Fibroblast of skin of left biceps (primary cell): ENCODE results near the gene PALM.
"Not testable (repeated sequence)": the region's sequence is repeated elsewhere in the genome, so short reads cannot be mapped to it uniquely, and the experiment has no call there.

Source experiments
- DNase-seq, 2 experiments: peaks; one replicate each; pipeline ENCODE4 v3.0.0-alpha.2; 2013; ENCODE audit warnings: low read depth in 2 of 2

Gene PALM

DNA sequence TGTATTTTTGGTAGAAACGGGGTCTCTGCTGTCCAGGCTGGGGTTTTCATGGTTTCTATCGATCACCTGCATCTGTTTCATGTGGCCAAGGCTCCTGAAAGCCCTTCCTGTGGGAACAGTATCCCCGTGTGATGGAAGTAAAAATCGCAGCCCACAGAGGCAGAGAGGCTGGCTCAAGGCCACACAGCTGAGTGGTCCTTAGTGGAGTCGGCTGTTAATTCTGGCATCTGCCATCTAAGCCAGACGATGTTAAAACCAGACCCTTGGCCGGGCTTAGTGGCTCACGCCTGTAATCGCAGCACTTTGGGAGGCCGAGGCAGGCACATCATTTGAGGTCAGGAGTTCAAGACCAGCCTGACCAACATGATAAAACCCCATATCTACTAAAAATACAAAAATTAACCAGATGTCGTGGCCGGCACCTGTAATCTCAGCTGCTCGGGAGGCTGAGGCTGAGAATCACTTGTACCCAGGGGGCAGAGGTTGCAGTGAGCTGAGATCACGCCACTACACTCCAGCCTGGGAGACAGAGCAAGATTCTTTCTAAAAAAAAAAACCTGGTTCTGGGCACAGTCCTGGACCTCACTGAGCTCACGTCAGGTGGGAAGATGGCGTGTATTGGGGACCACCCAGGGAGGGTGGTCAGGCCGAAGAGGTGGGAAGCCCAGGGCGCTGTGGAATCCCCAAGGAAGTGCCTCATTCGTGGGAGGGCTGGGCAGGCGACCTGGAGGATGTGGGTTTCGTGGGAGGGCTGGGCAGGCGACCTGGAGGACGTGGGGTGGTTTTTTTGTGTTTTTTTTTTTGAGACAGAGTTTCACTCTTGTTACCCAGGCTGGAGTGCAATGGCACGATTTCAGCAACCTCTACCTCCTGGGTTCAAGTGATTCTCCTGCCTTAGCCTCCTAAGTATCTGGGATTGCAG is 23.7 kb downstream of the PALM start:
- DNase-seq, result no peak

DNA sequence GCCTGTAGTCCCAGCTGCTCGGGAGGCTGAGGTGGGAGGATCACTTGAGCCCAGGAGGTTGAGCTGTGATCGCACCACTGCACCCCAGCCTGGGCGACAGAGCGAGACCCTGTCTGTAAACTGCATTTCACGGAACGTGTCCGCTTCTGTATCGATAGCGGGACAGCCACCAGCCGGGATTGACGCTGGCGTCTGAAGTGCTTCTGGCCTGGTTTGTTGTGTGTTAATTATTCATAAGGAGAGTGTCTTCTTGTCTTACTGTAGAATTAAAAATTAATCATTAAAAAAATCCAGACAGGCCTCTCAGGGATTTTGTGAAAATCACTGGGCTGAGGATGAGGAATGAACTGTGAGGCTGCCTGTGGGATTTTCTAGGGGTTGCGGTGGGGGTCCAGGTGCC is 26.0 kb downstream of the PALM start:
- DNase-seq, result no peak

- DNase-seq, result no peak
Observed at GRCh38 chr19:736125-736524, 27.4 kb downstream of the PALM start.

DNA sequence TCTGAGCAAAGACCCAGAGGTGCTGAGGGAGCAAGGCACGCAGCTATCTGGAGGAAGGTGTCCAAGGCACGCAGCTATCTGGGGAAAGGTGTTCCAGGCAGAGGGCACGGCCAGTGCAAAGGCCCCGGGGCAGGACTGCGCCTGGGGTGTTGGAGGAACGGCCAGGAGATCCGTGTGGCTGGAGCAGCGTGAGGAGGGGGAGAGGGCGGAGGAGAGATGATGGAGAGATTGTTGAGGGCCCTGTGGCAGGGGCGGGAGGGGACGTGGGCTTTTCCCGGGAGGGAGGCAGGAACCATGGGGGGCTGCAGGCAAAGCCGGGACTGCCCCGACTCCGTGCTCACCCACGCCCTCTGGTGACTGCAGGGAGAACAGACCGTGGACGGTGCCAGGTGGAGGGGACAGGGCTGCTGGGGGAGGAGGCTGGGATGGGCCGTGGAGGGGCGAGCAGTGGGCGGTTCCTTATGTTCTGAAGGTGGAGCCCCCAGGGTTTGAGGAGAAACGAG is 28.9 kb downstream of the PALM start:
- no peak for DNase-seq

GRCh38 chr19:738509-739128 is 29.9 kb downstream of the PALM start:
- no peak for DNase-seq

DNA sequence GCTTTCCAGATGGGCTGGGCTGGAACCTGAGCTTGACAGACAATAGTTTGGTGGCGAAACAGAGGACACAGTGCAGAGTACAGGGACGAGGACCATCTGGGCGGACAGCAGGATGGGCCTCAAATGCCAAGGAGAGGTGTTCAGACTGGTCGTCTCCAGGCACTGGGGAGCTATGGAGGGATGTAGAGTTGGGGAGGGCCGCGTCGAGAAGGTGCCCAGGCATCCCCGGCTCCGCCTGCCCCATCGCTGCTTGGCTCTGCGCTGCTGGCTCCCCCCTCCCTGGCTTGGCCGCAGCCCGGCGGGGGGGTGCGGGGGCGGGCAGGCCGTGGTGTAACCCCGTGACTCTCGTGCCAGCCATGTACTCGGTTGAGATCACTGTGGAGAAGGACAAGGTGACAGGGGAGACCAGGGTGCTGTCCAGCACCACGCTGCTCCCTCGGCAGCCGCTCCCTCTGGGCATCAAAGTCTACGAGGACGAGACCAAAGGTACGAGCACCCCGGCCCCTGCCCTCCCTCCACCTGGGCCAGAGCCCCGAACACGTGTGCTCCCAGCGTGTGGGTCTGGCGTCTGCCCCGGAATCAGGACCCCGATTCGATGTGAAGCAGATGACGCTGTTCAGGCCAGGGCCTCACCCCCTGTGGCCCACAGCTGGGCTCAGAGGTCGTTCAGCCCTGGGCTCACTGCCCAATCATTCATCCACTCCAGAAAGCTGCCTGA is 31.4 kb downstream of the PALM start:
- no peak for DNase-seq

DNA sequence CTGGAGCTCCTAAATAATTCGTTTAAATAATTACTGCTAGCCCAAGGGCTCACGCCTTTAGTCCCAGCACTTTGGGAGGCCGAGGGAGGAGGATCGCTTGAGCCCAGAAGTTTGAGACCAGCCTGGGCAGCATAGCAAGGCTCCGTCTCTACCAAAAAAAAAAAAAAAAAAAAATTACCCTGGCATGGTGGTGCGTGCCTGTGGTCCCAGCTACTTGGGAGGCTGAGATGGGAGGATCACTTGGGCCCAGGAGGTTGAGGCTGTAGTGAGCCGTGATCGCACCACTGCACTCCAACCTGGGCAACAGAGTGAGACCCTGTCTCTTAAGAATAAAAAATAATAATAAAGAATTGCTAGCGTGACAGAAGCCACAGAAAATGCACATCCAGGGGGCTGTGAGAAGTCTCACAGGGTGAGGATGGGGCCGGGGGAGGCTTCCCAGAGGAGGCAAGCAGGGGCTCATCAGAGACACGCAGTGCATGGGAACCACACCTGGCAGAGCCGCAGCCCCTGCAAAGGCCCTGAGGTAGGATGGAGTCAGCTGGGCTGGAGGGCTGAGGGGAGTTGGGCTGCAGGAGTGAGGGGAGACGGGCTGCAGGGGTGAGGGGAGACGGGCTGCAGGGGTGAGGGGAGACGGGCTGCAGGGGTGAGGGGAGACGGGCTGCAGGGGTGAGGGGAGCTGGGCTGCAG is 32.2 kb downstream of the PALM start:
- not testable (repeated sequence) for DNase-seq

- no peak for DNase-seq
Observed at GRCh38 chr19:741506-742131, 32.9 kb downstream of the PALM start.

DNA sequence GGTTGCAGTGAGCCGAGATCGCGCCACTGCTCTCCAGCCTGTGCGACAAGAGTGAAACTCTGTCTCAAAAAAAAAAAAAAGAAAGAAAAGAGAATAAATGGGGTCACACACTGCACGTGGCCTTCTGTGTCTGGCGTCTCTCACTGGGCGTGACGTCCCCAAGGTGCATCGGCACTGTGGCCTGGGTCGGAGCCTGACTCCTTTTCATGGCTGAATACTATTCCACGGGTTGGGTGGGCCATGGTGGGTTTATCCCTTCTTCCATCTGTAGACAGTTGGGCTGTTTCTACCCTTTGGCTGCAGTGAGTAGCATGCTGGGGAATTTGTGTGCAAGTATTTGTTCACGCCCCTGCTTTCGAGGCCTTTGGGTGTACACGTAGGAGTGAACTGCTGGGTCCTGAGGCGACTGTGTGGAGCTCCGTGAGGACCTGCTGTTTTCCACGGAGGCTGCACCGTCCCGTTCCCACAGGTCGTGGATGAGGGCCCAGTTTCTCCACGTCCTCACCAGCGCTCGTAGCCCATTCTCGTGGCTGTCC is 33.9 kb downstream of the PALM start:
- DNase-seq, result no peak

DNA sequence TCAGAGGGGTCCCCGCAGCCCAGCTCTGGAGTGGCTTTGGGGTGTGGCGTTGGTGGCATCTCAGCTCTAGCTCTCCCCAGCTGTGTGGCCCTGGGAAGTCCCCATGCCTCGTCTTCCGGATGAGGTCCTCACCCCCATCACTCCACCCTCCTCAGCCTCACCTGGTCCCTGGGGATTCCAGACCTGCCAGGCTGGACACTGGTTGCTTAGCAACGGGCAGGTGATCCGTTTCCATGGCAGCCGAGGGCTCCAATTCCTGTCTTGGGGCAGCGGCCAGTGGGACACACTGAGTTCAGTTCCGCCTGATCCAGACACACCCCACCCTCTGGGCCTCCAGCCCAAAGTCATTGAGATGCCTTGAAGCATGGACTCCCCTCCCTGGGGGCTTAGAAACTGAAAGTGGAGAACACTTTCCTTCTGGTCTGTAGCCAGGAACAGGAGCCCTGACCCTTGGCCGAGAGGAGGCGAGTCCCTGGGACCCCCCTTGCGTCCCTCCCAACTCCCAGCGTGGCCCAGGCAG is 34.5 kb downstream of the PALM start:
- no peak for DNase-seq

DNA sequence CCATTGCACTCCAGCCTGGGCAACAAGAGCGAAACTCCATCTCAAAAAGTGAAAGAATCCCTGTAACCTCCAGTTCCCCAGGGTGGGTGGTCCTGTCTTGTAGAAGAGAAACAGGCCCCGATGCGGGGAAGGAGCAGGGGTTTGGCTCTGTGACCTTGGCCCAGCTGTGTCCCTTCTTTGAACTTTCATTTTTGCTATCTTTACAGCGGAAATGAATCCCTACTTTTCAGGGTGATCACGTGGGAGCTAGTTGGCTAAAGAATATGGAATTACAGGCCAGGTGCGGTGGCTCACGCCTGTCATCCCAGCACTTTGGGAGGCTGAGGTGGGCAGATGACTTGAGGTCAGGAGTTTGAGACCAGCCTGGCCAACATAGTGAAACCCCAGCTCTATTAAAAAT is 36.4 kb downstream of the PALM start:
- not testable (repeated sequence) for DNase-seq

DNA sequence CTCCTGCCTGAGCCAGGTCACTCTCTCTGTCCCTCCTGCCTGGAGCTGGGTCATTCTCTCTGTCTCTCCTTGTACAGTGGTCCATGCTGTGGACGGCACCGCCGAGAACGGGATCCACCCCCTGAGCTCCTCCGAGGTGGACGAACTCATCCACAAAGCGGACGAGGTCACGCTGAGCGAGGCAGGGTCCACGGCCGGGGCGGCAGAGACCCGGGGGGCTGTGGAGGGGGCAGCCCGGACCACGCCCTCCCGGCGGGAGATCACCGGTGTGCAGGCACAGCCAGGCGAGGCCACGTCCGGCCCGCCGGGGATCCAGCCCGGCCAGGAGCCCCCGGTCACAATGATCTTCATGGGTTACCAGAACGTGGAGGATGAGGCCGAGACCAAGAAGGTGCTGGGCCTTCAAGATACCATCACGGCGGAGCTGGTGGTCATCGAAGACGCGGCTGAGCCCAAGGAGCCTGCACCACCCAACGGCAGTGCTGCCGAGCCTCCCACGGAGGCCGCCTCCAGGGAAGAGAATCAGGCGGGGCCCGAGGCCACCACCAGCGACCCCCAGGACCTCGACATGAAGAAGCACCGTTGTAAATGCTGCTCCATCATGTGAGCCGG is 37.6 kb downstream of the PALM start:
- no peak for DNase-seq

DNA sequence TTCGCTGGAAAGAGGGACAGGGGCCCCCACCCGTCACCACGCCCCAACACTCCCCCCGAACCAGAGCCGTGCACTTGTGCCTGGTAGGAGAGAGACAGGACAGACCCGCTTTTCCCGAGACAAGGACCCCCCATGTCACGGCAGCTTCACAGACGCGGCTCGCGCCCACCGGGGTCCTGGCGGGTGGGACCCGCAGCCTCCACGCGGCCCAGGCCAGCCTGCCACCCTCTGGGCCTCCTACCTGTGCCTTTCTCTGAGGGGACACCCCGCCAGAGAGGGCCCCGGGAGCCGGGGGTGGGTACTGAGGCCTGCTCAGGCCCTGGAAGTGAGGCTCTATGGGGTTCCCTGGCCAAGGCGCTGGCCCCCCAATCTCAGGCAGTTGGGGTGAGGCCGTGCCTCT is 38.2 kb downstream of the PALM start:
- DNase-seq, result no peak

DNA sequence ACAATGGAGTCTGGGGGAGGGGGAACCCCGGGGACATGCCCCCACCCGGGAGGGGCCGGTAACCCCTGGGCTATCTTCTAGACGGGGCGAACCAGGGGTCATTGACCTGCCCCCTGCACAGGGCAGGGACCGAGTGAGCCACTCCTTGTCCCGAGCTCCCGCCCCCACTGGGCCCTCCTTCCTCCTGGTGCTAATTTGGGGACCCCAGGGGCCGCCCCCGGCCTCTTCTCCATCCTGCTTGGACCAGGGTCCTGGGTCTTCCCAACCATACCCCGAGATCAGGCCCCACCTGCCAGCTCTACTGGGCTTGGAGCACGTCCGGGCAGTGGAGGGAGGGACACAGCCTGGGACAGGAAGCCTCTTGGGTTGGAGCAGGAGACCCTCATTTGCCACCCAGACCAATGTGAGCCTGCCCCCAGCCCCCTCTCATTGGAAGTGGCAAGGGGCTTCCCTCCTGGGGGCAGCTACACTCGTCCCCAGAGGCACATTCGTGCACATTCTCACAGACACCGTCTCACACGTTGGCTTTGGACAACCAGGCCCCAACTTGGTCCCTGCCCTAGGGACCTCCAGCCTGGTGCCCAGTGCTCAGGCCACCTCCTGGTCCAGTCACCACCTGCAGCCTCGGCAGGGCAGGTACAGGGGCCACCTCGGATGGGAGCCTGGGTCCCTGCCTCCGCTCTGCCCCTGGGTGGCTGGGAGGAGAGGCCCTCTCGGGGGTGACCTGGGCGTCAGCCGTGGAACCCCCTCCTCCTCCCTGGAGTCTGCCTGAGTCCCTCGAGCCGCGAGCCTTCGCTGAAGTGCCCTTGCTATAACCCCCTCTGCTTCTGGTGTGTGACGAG is 38.9 kb downstream of the PALM start:
- DNase-seq, result no peak

GRCh38 chr19:748274-748598 is 39.5 kb downstream of the PALM start:
- no peak for DNase-seq

GRCh38 chr19:749811-750210 is 41.1 kb downstream of the PALM start:
- no peak for DNase-seq

GRCh38 chr19:750640-751423 is 42.1 kb downstream of the PALM start, which contains the start of gene MISP:
Gene MISP (plus strand): TSS chr19:751112. CDS start chr19:756947, 5,835 bp downstream.
- DNase-seq, result no peak

DNA sequence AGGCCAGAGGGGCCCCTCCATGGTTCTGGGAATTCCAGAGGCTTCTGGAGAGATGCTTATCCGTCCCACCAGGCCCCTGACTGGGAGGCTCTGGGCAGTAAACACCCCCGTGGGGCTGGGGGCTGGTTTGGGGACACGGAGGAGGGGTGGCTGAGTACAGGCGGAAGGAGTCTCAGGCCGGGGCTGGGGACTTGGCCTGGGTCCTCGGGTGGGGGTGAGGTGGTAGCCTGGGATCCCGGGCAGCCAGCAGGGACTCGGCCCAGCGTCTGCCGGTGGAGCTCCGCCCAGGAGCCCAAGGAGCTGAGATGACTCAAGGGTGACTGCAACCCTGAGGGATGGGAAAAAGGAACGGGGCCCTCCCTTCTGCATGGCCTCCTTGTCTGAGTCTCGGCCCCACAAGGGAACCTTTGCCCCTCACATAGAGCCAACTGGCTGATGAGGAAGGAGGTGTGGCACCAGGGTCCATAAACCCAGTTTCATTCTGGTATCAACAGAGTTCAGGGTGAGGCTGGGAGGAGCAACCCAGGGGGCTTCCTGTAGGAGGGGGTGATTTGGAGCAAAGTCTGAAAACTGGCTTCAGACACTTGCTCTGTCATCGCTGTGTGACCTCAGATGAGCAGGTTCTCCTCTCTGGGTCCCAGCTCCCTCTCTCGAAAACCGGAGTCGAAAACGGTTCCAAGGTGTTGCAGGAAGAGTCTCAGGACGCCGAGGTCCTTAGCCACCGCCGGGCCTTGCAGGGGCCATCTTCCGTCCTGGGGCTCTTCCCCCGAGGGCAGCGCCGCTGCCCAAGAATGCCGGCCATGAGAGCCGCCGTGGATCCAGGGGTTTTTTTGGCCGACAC is 43.0 kb downstream of the PALM start:
- no peak for DNase-seq
